NCI-H446 treated with DMSO at 0.1 percent for 48 hours (cell line): ENCODE data around the gene GOLGA6D.
"Not testable (repeated sequence)": the region's sequence is repeated elsewhere in the genome, so short reads cannot be mapped to it uniquely, and the experiment has no call there.

Experiments used
- DNase-seq: peaks from one replicate; lab custom pipeline; 2025; lab: John Stamatoyannopoulos, UW

The GOLGA6D gene

DNA sequence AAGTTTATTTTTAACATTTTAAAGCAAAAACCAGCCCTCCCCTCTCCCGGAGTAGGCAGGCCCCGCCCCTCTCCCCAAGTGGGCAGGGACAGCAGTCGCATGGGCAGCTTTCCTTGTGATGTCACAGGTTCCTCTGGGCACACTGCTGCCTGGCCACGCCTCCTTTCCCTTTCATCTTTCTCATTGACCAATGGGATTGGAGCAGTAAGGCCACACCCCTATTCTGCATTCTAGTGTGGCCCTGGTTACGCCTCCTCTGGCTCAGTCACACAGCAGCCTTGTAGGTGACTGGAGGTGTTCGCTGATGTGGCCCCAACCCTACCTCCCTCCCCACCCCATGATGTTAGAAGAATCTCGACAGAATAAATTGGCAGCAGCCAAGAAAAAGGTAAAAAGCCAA is at the start of gene GOLGA6D:
TSS of gene GOLGA6D (plus strand) at position 264 of the 400 bp plus-strand sequence. CDS start at position 305, 41 bp downstream.
- DNase-seq, result not testable (repeated sequence)

- DNase-seq, result no peak
Observed at GRCh38 chr15:75233504-75234190, 49.0 kb upstream of the GOLGA6D start.

DNA sequence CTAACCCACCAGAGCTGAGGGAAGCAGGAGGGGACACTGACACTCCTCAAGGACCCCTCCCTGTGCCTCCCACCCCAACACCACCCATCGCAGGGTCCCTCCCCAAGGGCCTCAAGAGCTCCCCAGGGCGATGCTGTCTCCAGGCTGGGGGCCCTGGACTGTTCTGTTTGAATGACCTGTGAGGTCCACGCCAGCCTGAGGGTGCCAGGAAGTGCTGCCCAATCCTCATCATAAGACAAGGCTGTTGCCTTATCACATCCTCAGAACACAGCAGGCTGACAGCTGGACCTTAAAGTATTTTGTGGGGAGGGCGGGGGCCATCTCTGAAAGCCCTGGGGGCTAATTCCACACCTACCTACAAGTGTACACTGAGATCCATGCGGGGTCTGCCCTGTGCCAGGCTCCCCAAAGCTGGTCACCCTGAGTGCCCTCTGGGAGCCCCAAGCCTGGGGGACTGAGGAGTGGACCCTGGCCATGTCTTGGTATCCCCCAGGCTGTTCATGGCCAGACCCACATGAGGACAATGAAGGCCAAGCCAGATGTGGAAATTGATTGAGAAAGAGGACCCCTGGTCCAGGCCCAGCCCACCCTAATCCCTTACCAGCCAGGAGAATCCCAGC is 48.3 kb upstream of the GOLGA6D start:
- no peak for DNase-seq

DNA sequence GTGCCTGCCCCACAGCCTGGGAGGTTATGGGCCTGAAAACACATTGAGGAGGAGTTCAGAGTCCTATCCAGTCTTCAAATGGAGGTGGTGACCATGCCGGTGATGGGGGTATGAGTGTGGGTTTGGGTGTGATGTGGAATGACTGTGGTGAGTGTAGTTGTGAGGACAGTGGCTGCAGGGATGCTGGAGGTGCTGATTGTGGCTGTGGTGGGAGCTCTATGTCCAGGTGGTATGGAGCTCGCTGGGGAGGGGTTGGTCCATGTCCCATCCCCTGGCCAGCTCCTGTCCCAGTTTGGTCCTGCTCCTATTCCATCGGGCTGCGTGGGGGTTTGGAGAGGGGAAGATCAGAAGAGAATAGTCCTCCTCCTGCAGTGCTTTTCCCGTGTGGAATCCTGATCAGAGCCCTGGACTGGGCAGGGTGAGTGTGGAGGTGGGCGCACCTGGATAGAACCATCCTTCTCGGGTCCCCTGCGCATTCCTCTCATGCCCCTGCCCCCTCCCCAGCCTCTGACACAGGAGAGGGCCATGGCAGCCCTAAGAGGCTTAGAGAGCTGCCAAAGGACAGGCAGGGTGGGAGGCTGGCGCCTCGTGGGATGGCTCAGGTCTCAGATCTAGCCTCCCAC is 47.5 kb upstream of the GOLGA6D start:
- no peak for DNase-seq

DNA sequence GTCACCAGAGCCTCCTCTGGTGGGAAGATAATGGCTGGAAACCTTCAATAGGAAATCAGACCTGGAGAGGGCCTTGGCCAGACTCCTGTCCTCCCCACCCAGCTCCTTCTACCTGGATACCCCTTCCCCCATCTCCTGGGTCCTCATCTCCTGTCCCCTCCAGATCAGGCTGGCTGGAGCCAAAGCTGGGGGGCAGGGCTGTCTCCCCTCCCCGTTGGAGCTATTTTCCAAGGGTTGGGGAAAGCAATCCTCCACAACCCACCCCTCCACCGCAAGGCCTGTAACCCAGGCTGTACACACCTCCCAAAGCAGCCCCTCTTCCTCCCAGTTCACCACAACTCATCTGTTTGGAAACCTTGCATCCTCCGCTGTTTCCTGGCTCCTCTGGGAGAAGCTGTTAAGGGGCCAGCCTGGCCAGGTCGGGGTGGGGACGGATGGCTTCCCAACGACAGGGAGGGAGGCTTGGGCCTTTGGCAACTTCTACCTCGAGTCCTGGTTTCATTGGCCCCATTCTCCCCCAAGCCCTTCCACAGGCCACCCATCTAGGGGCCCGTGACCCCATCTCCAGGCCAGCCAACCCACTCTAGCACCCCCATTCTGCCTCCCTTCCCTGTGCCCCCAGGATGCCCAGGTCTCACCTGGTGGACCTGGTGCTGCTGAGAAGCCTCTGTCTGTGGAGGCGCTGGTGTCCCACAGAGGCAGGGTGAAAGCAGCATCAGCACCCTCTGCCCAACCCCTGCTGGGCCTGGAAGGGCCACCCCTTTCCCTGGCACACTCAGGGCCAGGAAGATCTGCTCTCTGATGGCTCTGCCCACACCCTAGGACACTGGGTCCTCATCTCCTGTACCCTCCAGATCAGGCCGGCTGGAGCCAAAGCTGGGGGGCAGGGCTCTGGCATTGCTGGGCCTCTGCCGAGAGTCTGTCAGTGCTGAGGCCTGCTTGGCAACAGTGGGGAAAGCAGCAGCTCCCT is 46.6 kb upstream of the GOLGA6D start:
- DNase-seq, result no peak

DNA sequence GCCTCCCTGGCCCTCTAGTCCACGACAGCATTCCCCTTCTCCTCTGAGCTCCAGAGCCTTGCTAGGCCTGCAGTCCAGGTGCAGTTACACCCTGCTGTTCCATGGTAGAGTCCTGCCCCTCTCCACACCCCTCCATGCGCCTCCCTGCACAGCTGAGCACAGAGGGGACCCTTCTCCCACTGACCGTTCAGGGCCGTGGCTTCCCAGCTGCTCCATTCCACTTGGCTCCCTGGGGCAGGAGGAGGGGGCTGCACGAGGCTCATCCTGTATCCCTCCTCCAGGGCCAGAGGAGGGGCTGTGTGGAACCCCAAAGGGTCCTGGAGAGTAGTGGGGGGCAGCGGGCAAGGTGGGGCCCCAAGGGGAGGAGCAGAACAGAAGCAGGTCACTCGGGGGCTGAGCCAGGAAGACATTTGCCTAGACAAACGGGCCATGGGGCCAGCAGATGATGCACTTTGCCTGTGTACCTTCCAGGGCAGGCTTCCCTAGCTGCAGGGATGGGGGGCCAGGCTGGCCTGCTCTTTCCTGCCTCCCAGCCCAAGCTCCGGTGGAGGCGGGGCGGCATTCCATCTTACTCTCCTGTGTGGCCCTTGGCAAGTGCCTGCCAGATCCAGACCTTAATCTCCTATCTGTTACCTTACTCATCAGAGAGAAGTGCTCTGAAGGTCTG is 45.2 kb upstream of the GOLGA6D start:
- no peak for DNase-seq

DNA sequence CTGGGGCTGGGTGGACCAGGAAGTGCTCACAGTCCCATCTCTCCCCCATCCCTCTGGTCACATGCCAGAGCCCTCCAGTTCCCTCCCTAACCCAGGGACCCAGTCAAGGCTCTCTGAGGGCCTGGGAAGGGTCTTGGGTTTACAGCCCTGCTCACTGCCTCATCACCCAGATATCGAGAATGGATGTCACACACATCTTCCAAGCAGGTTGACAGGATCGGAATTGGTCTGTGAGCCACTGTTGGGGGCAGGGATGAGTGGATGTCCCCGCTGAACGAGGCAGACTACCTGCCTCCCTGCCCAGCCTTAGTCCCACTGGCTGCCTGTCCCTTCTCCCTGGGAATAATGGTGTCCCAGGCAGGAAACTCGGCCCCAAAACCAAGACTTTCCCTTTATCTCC is 44.5 kb upstream of the GOLGA6D start:
- no peak for DNase-seq

- not testable (repeated sequence) for DNase-seq
Observed at GRCh38 chr15:75245741-75246140, 36.9 kb upstream of the GOLGA6D start.

DNA sequence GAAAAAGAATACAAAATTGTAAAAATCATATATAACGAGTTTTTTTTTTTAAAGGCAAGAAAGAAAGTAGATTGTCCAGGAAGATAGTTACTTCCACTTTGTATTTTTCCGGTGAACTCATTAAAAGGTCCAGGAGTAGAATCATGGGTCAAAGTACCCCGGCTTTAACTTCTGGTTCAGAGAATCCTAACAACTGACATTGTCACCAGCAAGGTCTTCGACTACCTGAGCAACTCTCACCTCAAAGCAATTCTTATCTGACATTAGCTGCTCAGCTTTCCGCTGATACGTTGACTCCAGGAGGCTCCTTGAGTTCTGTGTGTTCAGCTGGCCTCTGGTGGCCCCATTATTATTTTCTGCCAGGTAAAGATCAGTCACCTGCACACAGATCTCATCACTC is 33.6 kb upstream of the GOLGA6D start:
- DNase-seq, result not testable (repeated sequence)

DNA sequence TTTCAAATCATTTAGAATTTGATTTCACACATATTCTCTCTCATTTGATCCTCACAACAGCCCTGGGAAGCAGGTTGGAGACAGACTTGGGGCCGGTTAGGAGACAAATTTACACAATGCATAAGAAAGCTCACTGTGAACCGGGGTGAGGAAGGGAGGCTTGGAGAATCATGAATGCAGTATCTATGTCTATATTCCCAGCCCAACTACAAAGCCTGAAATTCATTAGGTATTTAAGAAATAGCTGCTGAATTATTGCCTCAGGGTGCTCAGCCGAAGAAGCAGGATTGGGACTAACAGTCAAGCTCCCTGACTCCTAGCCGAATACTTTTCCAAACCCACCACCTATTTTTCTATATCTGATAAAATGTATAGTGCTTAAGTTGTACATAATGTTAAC is 32.9 kb upstream of the GOLGA6D start:
- no peak for DNase-seq

DNA sequence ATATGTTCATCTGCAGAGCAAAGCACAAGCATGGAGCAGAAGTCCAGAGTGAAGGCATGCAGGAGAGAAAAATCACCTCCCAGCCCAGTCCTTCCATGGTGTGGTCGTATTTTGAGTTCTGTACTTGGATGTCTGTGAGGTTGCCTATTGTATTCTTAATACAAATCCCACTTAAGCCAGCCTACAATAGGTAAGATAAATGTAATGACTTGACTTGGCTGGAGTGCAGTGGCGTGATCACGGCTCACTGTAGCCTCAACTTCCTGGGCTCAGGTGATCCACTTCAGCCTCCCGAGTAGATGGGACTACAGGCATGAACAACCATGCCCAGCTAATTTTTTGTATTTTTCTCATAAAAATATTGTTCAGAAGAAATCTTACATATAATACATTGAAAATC is 31.3 kb upstream of the GOLGA6D start:
- DNase-seq, result not testable (repeated sequence)

DNA sequence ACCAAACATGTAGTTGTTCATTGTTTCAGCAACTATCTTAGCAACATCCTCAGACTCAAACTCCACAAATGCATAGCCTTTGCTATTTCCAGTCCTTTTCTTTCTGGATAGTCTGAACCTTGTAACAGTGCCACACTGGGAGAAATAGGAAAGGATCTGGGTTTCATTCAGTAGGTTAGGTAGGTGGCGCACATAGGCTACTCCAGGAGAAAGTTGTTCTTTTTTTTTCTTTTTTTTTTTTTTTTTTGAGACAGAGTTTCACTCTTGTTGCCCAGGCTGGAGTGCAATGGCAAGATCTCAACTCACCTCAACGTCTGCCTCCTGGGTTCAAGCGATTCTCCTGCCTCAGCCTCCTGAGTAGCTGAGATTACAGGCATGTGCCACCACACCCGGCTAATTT is 30.4 kb upstream of the GOLGA6D start:
- DNase-seq, result not testable (repeated sequence)

DNA sequence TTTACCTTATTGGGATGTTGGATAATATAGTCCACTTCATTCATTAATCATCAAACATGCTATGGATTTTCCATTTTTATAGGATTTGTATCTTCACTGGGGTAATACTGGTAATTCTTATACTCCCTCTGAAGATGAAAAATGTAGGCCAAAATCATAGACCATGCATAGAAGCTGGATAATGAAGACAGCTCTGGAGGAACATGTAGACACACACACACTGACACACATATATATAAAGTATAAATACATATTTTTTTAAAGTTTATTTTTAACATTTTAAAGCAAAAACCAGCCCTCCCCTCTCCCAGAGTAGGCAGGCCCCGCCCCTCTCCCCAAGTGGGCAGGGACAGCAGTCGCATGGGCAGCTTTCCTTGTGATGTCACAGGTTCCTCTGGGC is 24.6 kb upstream of the GOLGA6D start, which contains the start of gene GOLGA6C:
TSS of gene GOLGA6C (plus strand) at position 301 of the 400 bp plus-strand sequence. CDS start 265 bp downstream, outside the sequence.
- DNase-seq, result not testable (repeated sequence)

- not testable (repeated sequence) for DNase-seq
Observed at GRCh38 chr15:75258620-75259343, 23.9 kb upstream of the GOLGA6D start.

DNA sequence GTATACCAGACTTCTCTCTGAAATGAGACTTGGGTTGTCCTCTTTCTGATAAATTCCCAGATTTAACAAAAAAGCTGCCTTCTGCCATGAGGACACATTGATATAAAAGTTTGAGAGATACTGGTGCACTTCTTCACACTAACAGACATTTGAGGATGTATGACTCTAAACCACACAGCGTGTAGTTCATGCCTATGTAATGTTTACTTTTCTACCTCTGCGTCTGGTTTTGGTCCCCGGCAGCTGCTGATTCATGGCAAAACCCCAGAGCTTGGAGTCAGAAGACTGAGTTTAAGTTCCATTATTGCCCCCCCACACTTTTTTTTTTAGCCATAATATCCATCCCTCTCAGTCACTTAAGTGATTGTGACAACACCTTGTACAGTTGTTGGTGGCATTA is 22.8 kb upstream of the GOLGA6D start:
- DNase-seq, result not testable (repeated sequence)

GRCh38 chr15:75273751-75274359 is 8.8 kb upstream of the GOLGA6D start:
- not testable (repeated sequence) for DNase-seq

DNA sequence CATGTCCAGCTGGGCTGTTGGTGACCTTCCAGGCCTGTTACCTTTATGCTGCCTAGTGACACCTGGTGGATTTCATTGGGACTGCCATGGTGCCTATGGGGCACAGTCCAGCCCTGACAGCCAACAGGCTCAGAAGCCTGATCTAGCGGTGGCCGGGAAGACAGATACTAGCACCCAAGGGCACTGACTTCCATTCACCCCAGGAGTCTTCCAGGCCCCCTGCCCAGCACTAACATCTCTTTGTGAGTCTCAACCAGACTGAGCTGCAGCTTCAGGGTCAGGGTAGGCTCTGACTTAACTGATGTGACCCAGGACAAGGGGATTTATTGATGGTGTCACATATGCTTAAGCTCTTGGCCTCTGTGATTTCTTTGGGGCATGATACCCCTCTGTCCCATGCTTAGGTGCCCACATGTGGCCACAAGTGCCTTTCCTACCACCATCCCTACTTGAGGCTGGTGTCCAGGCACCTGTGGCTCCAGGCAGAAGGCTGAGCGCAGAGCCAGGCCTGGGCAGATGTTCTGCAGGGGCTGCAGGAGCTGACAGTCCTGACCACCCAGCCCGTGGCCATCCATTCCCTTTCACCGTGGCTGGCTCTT is 8.0 kb upstream of the GOLGA6D start:
- DNase-seq, result not testable (repeated sequence)

- not testable (repeated sequence) for DNase-seq
Observed at GRCh38 chr15:75275617-75276016, 7.0 kb upstream of the GOLGA6D start.

GRCh38 chr15:75278497-75278896 is 4.1 kb upstream of the GOLGA6D start:
- not testable (repeated sequence) for DNase-seq

GRCh38 chr15:75284152-75284551 is 1.5 kb downstream of the GOLGA6D start:
- DNase-seq, result not testable (repeated sequence)
